Adrenal gland (tissue), 5 donors: Measurements from ENCODE around the gene CIPC.

Experiments used
- POLR2A ChIP-seq, 2 donors: fragments of 450-650 bp; IDR thresholded peaks; one replicate each; pipeline ENCODE4 v1.6.1; 2017; ENCODE audit warnings: antibody characterized with exemption in 2 of 2, mild to moderate bottlenecking in 2 of 2, moderate library complexity in 1 of 2
- TF ChIP-seq, protein P1 (sequence below), 6 experiments: fragments of 450-650 bp in 4 of 6; fragments of 200-600 bp in 2 of 6; sonication (generic) in 1 of 6; IDR thresholded peaks; 1 replicate in 5 of 6; 2 replicates in 1 of 6; pipeline versions ENCODE4 v1.5.1 to v1.8.0; 2016 to 2021; ENCODE audit warnings: antibody characterized with exemption in 6 of 6, mild to moderate bottlenecking in 2 of 6, moderate library complexity in 1 of 6
- donor health status: DM: no; HTN: no; CAD: no.

DNA sequence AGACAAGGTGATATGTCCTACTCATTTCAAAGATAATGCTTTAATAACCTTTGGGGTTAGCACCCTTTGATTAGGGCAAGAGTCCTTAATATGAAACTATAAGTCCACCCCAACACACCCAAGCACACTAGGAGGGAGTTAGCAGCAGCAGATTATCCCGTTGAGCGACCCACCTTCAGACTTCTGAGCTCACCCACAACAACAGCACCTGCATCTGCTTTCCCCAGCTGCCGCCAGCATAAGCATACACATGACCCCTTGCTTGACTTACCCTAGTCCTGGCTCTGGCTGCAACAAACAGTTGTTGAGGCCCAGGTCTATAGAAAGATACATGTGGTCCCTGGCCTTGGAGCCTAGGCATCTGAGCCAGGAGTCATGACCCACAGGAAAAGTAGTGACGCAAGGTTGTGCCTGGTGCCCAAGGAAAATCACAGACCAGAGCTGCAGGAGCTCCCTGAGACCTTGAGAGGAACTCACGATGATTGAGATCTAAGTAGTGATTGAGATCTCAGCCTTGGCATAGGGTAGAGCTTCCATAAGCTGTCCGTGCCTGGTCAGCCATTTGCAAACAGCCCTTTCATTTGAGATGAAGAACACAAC, 24.6 kb downstream of the CIPC start:
- no peak for TF ChIP-seq POLR2A (IDR thresholded peaks at IDR 0.05)
- TF ChIP-seq, protein P1, sequence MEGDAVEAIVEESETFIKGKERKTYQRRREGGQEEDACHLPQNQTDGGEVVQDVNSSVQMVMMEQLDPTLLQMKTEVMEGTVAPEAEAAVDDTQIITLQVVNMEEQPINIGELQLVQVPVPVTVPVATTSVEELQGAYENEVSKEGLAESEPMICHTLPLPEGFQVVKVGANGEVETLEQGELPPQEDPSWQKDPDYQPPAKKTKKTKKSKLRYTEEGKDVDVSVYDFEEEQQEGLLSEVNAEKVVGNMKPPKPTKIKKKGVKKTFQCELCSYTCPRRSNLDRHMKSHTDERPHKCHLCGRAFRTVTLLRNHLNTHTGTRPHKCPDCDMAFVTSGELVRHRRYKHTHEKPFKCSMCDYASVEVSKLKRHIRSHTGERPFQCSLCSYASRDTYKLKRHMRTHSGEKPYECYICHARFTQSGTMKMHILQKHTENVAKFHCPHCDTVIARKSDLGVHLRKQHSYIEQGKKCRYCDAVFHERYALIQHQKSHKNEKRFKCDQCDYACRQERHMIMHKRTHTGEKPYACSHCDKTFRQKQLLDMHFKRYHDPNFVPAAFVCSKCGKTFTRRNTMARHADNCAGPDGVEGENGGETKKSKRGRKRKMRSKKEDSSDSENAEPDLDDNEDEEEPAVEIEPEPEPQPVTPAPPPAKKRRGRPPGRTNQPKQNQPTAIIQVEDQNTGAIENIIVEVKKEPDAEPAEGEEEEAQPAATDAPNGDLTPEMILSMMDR (IDR thresholded peaks at IDR 0.05): no peak
